ENCODE results near the gene SAT1.
"Not testable (repeated sequence)": the region's sequence is repeated elsewhere in the genome, so short reads cannot be mapped to it uniquely, and the experiment has no call there.

GRCh38 chrX:23771086-23771485 lies 11.9 kb upstream of the SAT1 start:
- not testable (repeated sequence) for TF ChIP-seq CTCF (conservative IDR thresholded peaks at IDR 0.05; ENCODE audit: low read depth, low read length); EZH2 (IDR thresholded peaks at IDR 0.05; ENCODE audit: low read length, unreplicated experiment)

Data from PC-3 (cell line).